IMR-90 (cell line): ENCODE results near the gene SEMA4D. TPM values are rescaled to one million over a fixed set of nuclear protein-coding genes. Genes with fewer than 3 reads are reported as not detected.

Source experiments
- ATAC-seq: fragments of 200-7000 bp; cut with Tn5 transposase; 2 replicates; pipeline ENCODE4 v1.9.1; 2020; ENCODE audit warnings: low read depth, mild to moderate bottlenecking, moderate library complexity
- BruUV-seq: library from RNA; stranded (reverse); fragments of 400-500 nt; replicated peaks from 2 replicates; lab custom pipeline; 2021; lab: Mats Ljungman, UMichigan
- CTCF ChIA-PET: fragments of 300-600 bp; formaldehyde crosslinking; extraction: SDS; loops from one replicate; lab custom pipeline; 2021; ENCODE audit warnings: antibody characterized with exemption; lab: Yijun Ruan, JAX
- POLR2A ChIA-PET: fragments of 300-600 bp; sonication (Branson Sonifier 250); formaldehyde crosslinking; loops from one replicate; lab custom pipeline; 2022; ENCODE audit warnings: antibody characterized with exemption; ENCODE audit not compliant: unreplicated experiment; lab: Charles Lee
- DNase-seq: peaks from one replicate; pipeline ENCODE4 v3.0.0; 2013
- H2AFZ ChIP-seq: replicated peaks from 2 replicates; pipeline ENCODE3; 2013; ENCODE audit warnings: low read length, mild to moderate bottlenecking; ENCODE audit not compliant: poor library complexity
- H2AK5ac ChIP-seq: 2 replicates; pipeline ENCODE4 v1.6.1; 2013; ENCODE audit warnings: low read depth, low read length, inconsistent platforms
- H2AK9ac ChIP-seq: replicated peaks from 2 replicates; pipeline ENCODE3; 2013; ENCODE audit warnings: mild to moderate bottlenecking, low read depth, low read length, moderate library complexity; ENCODE audit not compliant: poor library complexity
- H2BK120ac ChIP-seq: 2 replicates; pipeline ENCODE4 v1.6.1; 2013; ENCODE audit warnings: low read depth, low read length, inconsistent platforms
- H2BK15ac ChIP-seq: 3 replicates; pipeline ENCODE4 v1.6.1; 2013; ENCODE audit warnings: low read depth, low read length, inconsistent platforms
- H2BK20ac ChIP-seq: 2 replicates; pipeline ENCODE4 v1.6.1; 2013; ENCODE audit warnings: low read depth, mild to moderate bottlenecking, inconsistent platforms, low read length, moderate library complexity
- H2BK5ac ChIP-seq: 2 replicates; pipeline ENCODE4 v1.6.1; 2013; ENCODE audit warnings: mild to moderate bottlenecking, low read depth, low read length, inconsistent platforms; ENCODE audit not compliant: poor library complexity, severe bottlenecking
- H3K14ac ChIP-seq: replicated peaks from 2 replicates; pipeline ENCODE4 v1.6.1; 2013; ENCODE audit warnings: low read depth, low read length, inconsistent platforms
- H3K18ac ChIP-seq: 2 replicates; pipeline ENCODE4 v1.6.1; 2013; ENCODE audit warnings: low read depth, low read length, control low read depth
- H3K23ac ChIP-seq: 2 replicates; pipeline ENCODE4 v1.6.1; 2013; ENCODE audit warnings: low read depth, low read length, inconsistent platforms
- H3K27ac ChIP-seq: 2 replicates; pipeline ENCODE4 v1.5.1; 2013; ENCODE audit warnings: mild to moderate bottlenecking, control low read depth, low read length; ENCODE audit not compliant: insufficient read depth
- H3K27me3 ChIP-seq: 2 replicates; pipeline ENCODE4 v1.6.1; 2013; ENCODE audit warnings: low read length; ENCODE audit not compliant: control insufficient read depth, insufficient read depth
- H3K36me3 ChIP-seq: 2 replicates; pipeline ENCODE4 v1.6.1; 2013; ENCODE audit warnings: low read length, mixed read lengths; ENCODE audit not compliant: control insufficient read depth, insufficient read depth
- H3K4ac ChIP-seq: 2 replicates; pipeline ENCODE4 v1.6.1; 2013; ENCODE audit warnings: low read depth, low read length, inconsistent platforms
- H3K4me1 ChIP-seq: 2 replicates; pipeline ENCODE4 v1.6.1; 2013; ENCODE audit warnings: low read length, mixed read lengths; ENCODE audit not compliant: control insufficient read depth, insufficient read depth
- H3K4me2 ChIP-seq: 2 replicates; pipeline ENCODE4 v1.6.1; 2013; ENCODE audit warnings: low read depth, mild to moderate bottlenecking, control low read depth, low read length, moderate library complexity
- H3K4me3 ChIP-seq: 2 replicates; pipeline ENCODE4 v1.5.1; 2013; ENCODE audit warnings: low read depth, mild to moderate bottlenecking, control low read depth, low read length, moderate library complexity; ENCODE audit not compliant: insufficient read depth
- H3K56ac ChIP-seq: 2 replicates; pipeline ENCODE4 v1.6.1; 2013; ENCODE audit warnings: low read length, inconsistent platforms; ENCODE audit not compliant: insufficient read depth; ENCODE audit errors: extremely low read depth
- H3K79me1 ChIP-seq, 2 experiments: 2 replicates each; pipeline ENCODE4 v1.6.1; 2013; ENCODE audit warnings: low read length in 2 of 2, inconsistent platforms in 1 of 2, low read depth in 1 of 2
- H3K9ac ChIP-seq: 2 replicates; pipeline ENCODE4 v1.6.1; 2013; ENCODE audit warnings: low read depth, low read length, control low read depth
- H3K9me1 ChIP-seq: 2 replicates; pipeline ENCODE4 v1.6.1; 2013; ENCODE audit warnings: low read length, inconsistent platforms; ENCODE audit not compliant: insufficient read depth
- H3K9me3 ChIP-seq: 2 replicates; pipeline ENCODE4 v1.6.1; 2013; ENCODE audit warnings: low read length; ENCODE audit not compliant: control insufficient read depth, insufficient read depth
- H4K20me1 ChIP-seq: 2 replicates; pipeline ENCODE4 v1.6.1; 2013; ENCODE audit warnings: low read length, inconsistent platforms; ENCODE audit not compliant: insufficient read depth
- H4K5ac ChIP-seq: 2 replicates; pipeline ENCODE4 v1.6.1; 2013; ENCODE audit warnings: mild to moderate bottlenecking, low read depth, low read length, control low read depth
- H4K8ac ChIP-seq, 2 experiments: 2 replicates each; pipeline ENCODE4 v1.6.1; 2013; ENCODE audit warnings: low read depth in 2 of 2, low read length in 2 of 2, control low read depth in 1 of 2, inconsistent platforms in 1 of 2
- H4K91ac ChIP-seq: 2 replicates; pipeline ENCODE4 v1.6.1; 2013; ENCODE audit warnings: low read depth, low read length, inconsistent platforms; ENCODE audit not compliant: insufficient read depth
- FOS ChIP-seq: fragments of 150-350 bp; IDR thresholded peaks from 2 replicates; pipeline ENCODE4 v1.6.1; 2016; ENCODE audit warnings: low read depth, low read length
- MAFK ChIP-seq: IDR thresholded peaks from 2 replicates; pipeline ENCODE4 v1.6.1; 2012; ENCODE audit warnings: low read depth, low read length, improper control_type of control experiment
- NFE2L2 ChIP-seq: fragments of 150-350 bp; IDR thresholded peaks from 2 replicates; pipeline ENCODE4 v1.6.1; 2016; ENCODE audit warnings: low read depth, mild to moderate bottlenecking, low read length
- POLR2A ChIP-seq: IDR thresholded peaks from 2 replicates; pipeline ENCODE4 v1.6.1; 2012; ENCODE audit warnings: mild to moderate bottlenecking, low read depth, low read length
- RAD21 ChIP-seq: IDR thresholded peaks from 2 replicates; pipeline ENCODE4 v1.6.1; 2012; ENCODE audit warnings: low read length, improper control_type of control experiment
- RCOR1 ChIP-seq: IDR thresholded peaks from 2 replicates; pipeline ENCODE4 v1.6.1; 2012; ENCODE audit warnings: mild to moderate bottlenecking, low read length, improper control_type of control experiment; ENCODE audit not compliant: insufficient replicate concordance
- RFX5 ChIP-seq: IDR thresholded peaks from 2 replicates; pipeline ENCODE4 v1.8.0; 2012; ENCODE audit warnings: low read depth, mild to moderate bottlenecking, low read length, moderate library complexity
- WGBS, 2 experiments: methylation state at CpG; one replicate each; pipeline versions ENCODE4 v1.1.5 to v1.1.7; 2013; ENCODE audit warnings: missing lambda C conversion rate in 2 of 2; ENCODE audit not compliant: insufficient read length in 1 of 2; ENCODE audit errors: extremely low coverage in 2 of 2; 5-methylcytosine and 5-hydroxymethylcytosine counted together
- dilution Hi-C: fragments of 300-500 bp; cut with HindIII; formaldehyde crosslinking; loops from one replicate; pipeline ENCODE4 v1.14.3; 2018; ENCODE audit warnings: low sequenced_read_pairs; ENCODE audit not compliant: unreplicated experiment
- in situ Hi-C: fragments of 300-500 bp; cut with MboI; formaldehyde crosslinking; loops from 3 replicates; pipeline ENCODE4 v1.14.3; 2019; ENCODE audit warnings: low sequenced_read_pairs, inconsistent platforms, mixed read lengths
- intact Hi-C: fragments of 100-400 bp; cut with micrococcal nuclease; formaldehyde crosslinking; loops from 2 replicates; pipeline ENCODE4 v1.10.0; 2022
- polyA plus RNA-seq, 3 experiments: library from polyadenylated mRNA; depleted of rRNA; stranded (reverse); fragments of >200 nt; gene quantifications; 2 replicates each; pipeline ENCODE4 v1.2.3, GENCODE V29; 2012; ENCODE audit warnings: low replicate concordance in 1 of 3
- total RNA-seq: library from RNA; depleted of rRNA; stranded (reverse); fragments of >200 nt; gene quantifications from 2 replicates; pipeline ENCODE4 v1.2.3, GENCODE V29; 2012
- TF ChIP-seq, protein P1 (sequence below): conservative IDR thresholded peaks from 2 replicates; pipeline ENCODE4 v1.5.1; 2012; ENCODE audit warnings: mild to moderate bottlenecking, low read depth, low read length, improper control_type of control experiment
- TF ChIP-seq, protein P2 (sequence below): fragments of 150-350 bp; IDR thresholded peaks from 2 replicates; pipeline ENCODE4 v1.6.1; 2016; ENCODE audit warnings: low read depth, mild to moderate bottlenecking, low read length, moderate library complexity, borderline replicate concordance

Gene SEMA4D
- total and polyA plus RNA-seq, 2 of the 4 experiments (the other 2 are of a cell fraction) = 0.90 to 1.5 TPM

DNA sequence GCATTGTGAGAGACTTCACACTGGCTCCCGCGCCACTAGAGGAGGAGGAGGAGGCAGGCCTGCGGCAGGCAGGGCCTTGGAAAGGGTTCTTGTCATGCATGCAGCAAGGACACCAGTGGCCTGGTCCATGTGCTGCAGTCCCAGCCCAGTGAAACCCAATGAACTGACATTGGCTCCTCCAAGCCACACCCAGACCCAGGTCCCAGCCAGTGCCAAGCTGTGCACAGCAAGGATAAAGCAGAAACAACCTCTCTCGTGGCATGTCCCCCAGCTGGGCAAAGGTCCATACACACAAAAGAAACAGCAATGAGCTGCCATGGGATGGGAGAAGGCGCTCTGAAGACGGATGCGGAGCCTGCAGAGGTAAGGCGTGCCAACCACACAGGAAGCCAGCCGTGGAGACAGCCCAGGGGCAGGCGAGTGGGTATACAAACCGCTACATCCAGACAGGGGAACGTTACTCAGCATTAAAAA, 89.2 kb downstream of the SEMA4D start:
- H3K4me2 ChIP-seq = no peak overlapping the region
- no peak overlapping the region for H3K4ac ChIP-seq
- no peak overlapping the region for H2BK5ac ChIP-seq
- no peaks in the 10 kb centered on the region for H3K27me3 ChIP-seq
- no peak overlapping the region for H2BK20ac ChIP-seq
- no peaks in the 10 kb centered on the region for H3K79me1 ChIP-seq
- dilution Hi-C loops = no loop called here
- no peak for DNase-seq
- no peak overlapping the region for H3K56ac ChIP-seq
- peak overlapping the region; percentile 36 for H2AFZ ChIP-seq
- H3K27ac ChIP-seq = no peak overlapping the region
- POLR2A ChIA-PET = no interaction called here
- no peak overlapping the region for H3K18ac ChIP-seq
- H4K5ac ChIP-seq = no peak overlapping the region
- H3K36me3 ChIP-seq = no peaks in the 10 kb centered on the region
- H2AK9ac ChIP-seq = peak overlapping the region; percentile 30
- H4K8ac ChIP-seq = no peak overlapping the region
- 96% methylated on average over 4 of the region's 12 CpGs; no CpG with 5 or more reads in 1 of the 2 experiments for WGBS, 2 experiments
- in situ Hi-C loops = no loop called here
- H3K23ac ChIP-seq = no peak overlapping the region
- H2BK15ac ChIP-seq = no peak overlapping the region
- peaks cover 2% of the 10 kb centered on the region; the same call in 1 of the 2 replicates for H3K4me1 ChIP-seq
- H3K9me1 ChIP-seq = no peaks in the 10 kb centered on the region
- CTCF ChIA-PET = interaction anchor here (1.2 kb wide), 1 partner anchor 140 kb away, joined by 5 read pairs; no protein-coding TSS in a partner anchor
- H4K20me1 ChIP-seq = no peaks in the 10 kb centered on the region
- no peak overlapping the region for H4K91ac ChIP-seq
- no peak; the same call in 1 of the 2 replicates for ATAC-seq
- TF ChIP-seq, protein P1, sequence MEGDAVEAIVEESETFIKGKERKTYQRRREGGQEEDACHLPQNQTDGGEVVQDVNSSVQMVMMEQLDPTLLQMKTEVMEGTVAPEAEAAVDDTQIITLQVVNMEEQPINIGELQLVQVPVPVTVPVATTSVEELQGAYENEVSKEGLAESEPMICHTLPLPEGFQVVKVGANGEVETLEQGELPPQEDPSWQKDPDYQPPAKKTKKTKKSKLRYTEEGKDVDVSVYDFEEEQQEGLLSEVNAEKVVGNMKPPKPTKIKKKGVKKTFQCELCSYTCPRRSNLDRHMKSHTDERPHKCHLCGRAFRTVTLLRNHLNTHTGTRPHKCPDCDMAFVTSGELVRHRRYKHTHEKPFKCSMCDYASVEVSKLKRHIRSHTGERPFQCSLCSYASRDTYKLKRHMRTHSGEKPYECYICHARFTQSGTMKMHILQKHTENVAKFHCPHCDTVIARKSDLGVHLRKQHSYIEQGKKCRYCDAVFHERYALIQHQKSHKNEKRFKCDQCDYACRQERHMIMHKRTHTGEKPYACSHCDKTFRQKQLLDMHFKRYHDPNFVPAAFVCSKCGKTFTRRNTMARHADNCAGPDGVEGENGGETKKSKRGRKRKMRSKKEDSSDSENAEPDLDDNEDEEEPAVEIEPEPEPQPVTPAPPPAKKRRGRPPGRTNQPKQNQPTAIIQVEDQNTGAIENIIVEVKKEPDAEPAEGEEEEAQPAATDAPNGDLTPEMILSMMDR = no peak
- TF ChIP-seq NFE2L2 (no peak), MAFK (no peak), FOS (no peak), RCOR1 (no peak), RFX5 (no peak), POLR2A (no peak), RAD21 (no peak)
- TF ChIP-seq, protein P2, sequence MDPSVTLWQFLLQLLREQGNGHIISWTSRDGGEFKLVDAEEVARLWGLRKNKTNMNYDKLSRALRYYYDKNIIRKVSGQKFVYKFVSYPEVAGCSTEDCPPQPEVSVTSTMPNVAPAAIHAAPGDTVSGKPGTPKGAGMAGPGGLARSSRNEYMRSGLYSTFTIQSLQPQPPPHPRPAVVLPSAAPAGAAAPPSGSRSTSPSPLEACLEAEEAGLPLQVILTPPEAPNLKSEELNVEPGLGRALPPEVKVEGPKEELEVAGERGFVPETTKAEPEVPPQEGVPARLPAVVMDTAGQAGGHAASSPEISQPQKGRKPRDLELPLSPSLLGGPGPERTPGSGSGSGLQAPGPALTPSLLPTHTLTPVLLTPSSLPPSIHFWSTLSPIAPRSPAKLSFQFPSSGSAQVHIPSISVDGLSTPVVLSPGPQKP = no peak
- H2BK120ac ChIP-seq = no peak overlapping the region
- no peak overlapping the region for H3K14ac ChIP-seq
- no peak overlapping the region for H3K4me3 ChIP-seq
- no peak overlapping the region for H3K9ac ChIP-seq
- peaks cover 7% of the 10 kb centered on the region for H3K9me3 ChIP-seq
- H2AK5ac ChIP-seq = no peak overlapping the region
- no TSS peak for BruUV-seq
- intact Hi-C loops = no loop called here
